Fibroblast of gingiva (primary cell): ENCODE results near the gene TUBA4A.
"Not testable (repeated sequence)": the region's sequence is repeated elsewhere in the genome, so short reads cannot be mapped to it uniquely, and the experiment has no call there.

Experiments used
- DNase-seq: peaks from one replicate; pipeline ENCODE4 v3.0.0-alpha.2; 2011; ENCODE audit warnings: low read depth

TUBA4A gene

GRCh38 chr2:219210196-219210885 is 43.4 kb downstream of the TUBA4A start:
- DNase-seq: no peak

- DNase-seq: no peak
Observed at GRCh38 chr2:219209236-219210195, 44.2 kb downstream of the TUBA4A start.

- DNase-seq: peak; percentile 40
Observed at GRCh38 chr2:219207884-219208740, 45.6 kb downstream of the TUBA4A start.

GRCh38 chr2:219207134-219207883 is 46.4 kb downstream of the TUBA4A start:
- no peak for DNase-seq

GRCh38 chr2:219206328-219207133 is 47.2 kb downstream of the TUBA4A start, which contains the start of gene ZFAND2B:
Gene ZFAND2B (plus strand): TSS chr2:219206782. CDS start chr2:219206988, 206 bp downstream.
- peak; percentile 89 for DNase-seq

- no peak for DNase-seq
Observed at GRCh38 chr2:219205981-219206327, 47.8 kb downstream of the TUBA4A start.

- no peak for DNase-seq
Observed at GRCh38 chr2:219205165-219205538, 48.6 kb downstream of the TUBA4A start.

GRCh38 chr2:219204425-219205164 is 49.1 kb downstream of the TUBA4A start:
- no peak for DNase-seq

GRCh38 chr2:219201331-219201730 is 52.4 kb downstream of the TUBA4A start:
- not testable (repeated sequence) for DNase-seq

GRCh38 chr2:219200502-219201326 is 53.0 kb downstream of the TUBA4A start:
- not testable (repeated sequence) for DNase-seq
